NB4 (cell line): ENCODE results near the gene TRPM4.

Experiments used
- MAX ChIP-seq: IDR thresholded peaks from 2 replicates; pipeline ENCODE4 v1.6.1; 2011; ENCODE audit warnings: low read depth, low read length
- POLR2A ChIP-seq: IDR thresholded peaks from 2 replicates; pipeline ENCODE4 v1.6.1; 2011; ENCODE audit warnings: mild to moderate bottlenecking; ENCODE audit not compliant: insufficient read length; ENCODE audit errors: extremely low read depth

- no peak for TF ChIP-seq POLR2A
- no peak for TF ChIP-seq MAX
These were observed 8.6 kb upstream of the TRPM4 start for GRCh38 chr19:49148784-49149651.
